HT-29 (cell line): ENCODE results near the gene ASAP3. TPM values are rescaled to one million over a fixed set of nuclear protein-coding genes. Genes with fewer than 3 reads are reported as not detected.

Experiments used
- DNase-seq: peaks from one replicate; pipeline ENCODE4 v3.0.0-alpha.2; 2015; ENCODE audit warnings: low spot score
- total RNA-seq: library from RNA; depleted of rRNA; stranded (reverse); fragments of >200 nt; shearing (Covaris generic); gene quantifications from 2 replicates; pipeline ENCODE4 v1.2.3, GENCODE V29; 2014; rRNA removed

Gene ASAP3
- 3.1 and 4.3 TPM in 2 replicates for total RNA-seq

DNA sequence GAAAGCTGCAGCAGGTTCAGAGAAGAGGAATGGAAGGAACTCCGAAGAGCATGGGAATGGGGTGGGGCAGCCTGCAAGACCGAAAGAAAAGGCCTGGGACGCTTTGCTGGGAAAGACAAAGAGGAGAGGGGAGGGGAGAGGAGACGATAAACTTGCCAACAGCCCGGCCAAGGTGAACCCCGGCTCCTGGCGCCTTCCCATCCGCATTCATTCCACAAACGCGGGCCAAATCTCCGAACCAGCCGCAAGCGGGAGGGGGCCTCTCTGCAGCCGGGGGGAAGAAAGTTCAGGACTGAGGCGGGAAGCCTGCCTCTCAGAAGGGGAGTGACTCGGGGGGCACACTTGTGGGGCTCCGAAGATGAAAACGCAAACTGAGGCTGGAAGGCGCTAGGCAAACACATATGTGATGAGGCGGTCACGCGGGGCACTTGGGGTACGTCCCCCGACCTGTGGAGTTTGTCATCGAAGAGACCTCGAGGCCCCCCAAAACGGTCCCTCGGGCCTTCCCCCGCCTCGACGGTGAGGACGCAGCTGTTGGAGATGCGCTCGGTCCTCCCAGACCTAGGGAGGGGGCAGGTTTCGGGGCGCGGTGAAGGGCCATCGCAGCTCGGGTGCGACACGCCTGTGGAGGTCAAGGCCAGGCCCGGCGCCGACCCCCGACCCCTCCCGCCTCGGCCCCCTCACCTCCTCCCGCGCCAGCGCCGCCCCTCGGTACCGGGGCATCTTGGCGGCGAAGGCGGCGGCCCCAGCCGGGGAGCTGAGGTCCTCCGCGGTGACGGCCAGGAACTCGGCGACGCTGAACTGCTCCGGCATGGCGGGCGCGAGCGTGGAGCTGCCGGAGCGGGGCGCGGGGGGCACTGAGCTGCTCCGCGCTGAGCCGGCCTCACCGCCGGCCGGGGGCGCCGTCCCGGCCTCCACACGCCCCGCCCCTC lies at the start of gene ASAP3:
Gene ASAP3 (minus strand): TSS at position 859 of the 932 bp plus-strand sequence. CDS start 46 bp downstream, at position 813.
- DNase-seq: no peak

DNA sequence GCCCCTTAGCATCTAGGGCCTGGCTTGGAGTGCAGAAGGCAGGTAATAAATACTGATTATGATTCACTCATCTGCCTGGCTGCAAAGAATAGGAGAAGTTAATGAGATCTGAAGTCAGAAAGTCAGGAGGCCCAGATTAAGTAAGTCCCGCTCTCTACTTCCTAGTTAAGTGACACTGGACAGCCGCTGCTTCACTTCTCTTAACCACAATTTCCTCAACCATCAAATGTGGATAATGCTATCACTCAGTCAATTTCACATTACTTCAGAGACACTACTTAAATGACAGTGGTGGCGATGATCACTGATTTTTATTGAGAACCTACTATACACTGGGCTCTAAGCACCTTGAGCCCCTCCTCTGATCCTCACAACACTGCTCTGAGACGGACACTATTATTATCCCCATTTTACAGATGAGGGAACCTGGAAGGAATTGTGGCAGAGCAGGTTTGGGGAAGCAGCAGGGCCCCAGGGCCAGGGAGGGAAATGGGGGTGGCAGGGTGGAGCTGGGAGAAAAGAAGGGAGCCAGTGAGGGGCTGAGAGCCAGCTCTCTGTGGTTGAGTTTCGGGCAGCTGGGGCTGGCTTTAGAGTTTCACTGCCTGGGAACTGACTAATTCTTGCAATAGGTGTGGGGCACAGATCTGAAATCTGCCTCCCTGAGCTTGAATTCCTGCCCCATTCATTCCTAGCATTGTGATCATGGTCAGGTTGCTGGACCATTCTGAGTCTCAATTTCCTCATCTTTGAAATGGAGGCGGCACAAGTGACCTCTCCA lies 49.5 kb upstream of the ASAP3 start:
- no peak for DNase-seq

DNA sequence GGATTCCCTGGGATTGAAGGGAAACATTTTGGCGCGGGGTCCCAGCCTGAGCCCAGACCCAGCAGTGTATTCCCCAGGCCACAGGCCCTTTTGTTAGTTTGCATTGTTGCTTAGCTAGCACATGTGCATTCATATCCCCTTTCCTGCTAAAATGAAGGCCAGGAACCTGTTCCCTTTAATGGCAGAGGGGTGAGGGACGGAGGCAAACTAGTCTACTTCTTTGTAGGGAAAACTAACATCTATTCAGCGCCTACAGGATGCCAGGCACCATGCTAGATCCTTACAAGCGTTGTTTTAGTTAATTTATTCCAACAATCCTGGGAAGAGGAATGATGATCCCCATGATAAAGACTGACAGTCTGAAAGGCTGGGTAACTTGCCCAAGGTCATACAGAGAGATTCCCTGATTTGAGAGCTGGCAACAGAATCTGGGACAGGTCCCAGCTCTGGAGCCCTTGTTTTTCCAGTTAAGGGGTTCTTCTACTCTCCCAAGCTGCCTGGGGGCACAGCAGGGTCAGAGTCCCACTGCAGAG lies 47.6 kb upstream of the ASAP3 start:
- no peak for DNase-seq

GRCh38 chr1:23530747-23531561 lies 47.0 kb upstream of the ASAP3 start, which contains the start of gene E2F2:
Gene E2F2 (minus strand): TSS chr1:23531233. CDS start chr1:23530793, 440 bp downstream.
- DNase-seq: peak; percentile 77

DNA sequence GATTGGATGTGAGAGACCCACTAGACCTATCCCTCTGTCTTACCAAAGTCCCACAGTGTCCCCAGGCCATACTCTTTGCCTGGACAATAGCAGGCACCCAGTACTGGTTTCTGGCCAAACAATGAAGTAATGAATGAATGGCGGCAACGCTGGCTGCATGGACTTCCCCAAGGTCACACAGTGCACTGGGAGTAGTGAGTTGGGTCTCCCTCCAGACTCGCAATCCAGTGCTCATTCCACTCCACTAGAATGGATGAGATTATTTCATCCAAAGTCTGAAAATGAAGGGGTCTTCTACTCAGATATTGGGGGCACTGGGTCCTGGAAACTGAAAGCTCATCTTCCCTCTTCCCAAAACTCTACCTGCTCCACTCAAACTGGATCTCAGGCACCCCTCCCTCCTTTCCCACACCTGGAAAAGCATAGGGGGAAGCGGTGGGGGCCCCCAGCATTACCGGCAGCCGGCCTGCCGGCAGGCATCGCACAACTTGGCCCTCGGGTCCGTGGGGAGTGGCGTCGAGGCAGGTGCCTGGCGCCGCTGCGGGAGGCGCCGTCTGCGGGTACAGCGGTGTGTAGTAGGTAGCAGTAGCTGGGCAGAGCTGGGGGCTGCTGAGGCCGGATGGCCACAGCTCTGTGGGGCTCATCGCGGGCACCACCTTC lies 46.2 kb upstream of the ASAP3 start:
- DNase-seq: no peak

DNA sequence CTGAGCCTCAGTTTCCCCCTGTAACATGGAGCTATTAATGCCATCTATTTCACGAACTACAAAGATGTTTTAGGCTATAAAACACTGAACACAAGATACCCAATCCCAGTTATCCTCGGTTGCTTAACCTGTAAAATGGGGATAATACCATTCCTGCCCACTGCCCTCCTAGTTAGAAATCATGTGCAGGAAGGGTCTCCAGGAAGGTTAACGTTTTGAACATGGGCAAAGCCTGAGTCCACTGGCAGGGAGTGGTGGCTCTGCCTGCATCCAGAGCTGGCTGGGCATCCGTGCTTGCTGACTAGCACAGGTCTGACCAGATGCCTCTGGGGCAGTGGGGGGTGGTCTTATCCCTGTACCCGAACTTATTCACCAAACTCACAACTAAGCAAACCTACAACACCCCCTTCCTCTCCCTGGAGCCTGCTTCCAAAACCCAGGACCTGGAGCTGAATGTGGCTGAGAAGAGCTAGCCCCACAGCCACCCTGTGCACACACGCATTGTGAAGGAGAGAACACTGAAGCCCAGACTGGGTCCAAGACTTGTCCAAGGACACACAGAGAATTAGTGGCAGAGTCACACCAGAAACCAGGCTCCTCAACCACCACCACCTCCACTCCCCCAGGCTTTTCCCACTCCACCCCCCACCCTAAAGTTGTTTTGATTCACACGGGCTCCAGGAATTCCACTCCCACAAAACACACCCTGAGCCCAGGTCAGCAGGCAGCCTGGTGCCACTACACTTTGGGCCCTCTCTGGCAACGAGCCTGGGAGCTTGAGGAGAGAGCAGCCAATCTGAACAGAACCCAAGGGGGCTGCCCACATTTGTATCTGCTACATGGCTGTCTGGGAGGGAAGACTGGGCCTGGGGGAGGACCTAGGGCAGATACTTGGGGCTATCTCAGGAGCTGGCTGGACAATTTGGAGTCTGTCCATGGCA lies 45.4 kb upstream of the ASAP3 start:
- no peak for DNase-seq

GRCh38 chr1:23528250-23528978 lies 44.4 kb upstream of the ASAP3 start:
- peak; percentile 85 for DNase-seq

- DNase-seq: no peak
These were observed 43.9 kb upstream of the ASAP3 start for GRCh38 chr1:23527900-23528249.

GRCh38 chr1:23527366-23527765 lies 43.4 kb upstream of the ASAP3 start:
- DNase-seq: no peak

DNA sequence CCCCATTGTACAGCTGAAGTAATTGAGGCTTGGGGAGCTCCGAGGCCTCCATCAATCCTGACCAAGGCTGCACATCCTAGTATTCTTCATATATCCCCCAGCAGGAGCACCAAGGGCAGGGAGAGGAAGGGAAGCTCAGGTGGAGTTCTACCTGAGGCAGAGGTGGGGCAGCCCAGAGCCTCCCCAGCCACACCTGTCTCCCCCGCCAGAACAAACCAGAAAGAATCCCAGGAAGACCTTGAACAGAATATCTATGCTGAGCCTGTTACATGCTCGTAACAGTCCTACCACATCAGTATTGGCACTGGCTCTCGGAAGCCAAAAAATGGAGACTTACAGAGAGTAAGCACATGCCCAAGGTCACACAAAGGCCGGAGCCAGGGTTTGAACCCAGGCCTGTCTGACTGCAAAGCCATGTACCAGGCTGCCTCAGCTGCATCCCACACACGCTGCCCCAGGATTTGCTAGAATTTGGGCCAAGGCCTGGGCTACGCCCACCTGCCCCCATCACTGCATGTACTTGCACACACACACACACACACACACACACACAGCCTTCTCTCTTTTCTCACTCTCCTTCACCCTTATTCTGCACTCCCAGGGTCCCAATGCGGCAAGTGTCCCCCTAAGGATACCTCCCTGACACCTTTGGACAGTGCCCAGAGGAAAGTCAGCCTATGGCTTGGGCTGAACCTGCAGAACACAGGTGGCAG lies 42.5 kb upstream of the ASAP3 start:
- DNase-seq: no peak

GRCh38 chr1:23525558-23526250 lies 41.7 kb upstream of the ASAP3 start:
- DNase-seq: no peak

- DNase-seq: peak; percentile 38
These were observed 40.9 kb upstream of the ASAP3 start for GRCh38 chr1:23524716-23525401.

GRCh38 chr1:23524163-23524562 lies 40.2 kb upstream of the ASAP3 start:
- DNase-seq: no peak

DNA sequence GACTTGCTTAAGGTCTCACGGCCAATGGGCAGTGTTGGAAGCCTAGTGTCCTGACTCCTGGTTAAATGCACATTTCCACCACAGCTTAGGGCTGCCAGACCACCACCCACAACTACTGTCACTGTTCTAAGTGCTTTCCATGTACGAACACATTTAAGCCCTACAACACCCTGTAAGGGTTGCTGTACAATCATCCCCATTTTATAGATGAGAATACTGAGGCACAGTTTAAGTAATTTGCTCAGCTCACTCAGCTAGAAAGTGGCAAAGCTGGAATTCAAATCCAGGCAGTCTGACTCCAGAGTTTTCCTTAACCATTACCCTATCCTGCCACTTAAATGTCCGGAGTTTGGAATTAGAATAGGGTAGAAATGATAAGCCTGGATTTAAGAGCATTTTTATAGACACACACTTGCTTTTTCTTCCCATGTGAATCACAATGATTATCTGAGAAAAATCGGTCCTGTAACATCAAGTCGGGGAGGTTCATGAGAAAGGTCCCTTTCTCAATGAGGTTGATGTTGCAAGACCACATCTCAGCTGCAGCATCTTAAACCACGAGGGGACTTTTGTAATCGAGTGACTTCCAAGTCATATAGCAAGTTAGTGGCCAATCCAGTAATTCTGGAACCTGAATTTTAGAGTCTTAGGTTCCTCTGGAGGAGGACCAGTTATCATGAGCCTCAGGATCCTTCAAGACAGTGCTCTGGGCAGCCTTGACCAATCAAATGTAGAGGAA lies 38.4 kb upstream of the ASAP3 start:
- DNase-seq: no peak

DNA sequence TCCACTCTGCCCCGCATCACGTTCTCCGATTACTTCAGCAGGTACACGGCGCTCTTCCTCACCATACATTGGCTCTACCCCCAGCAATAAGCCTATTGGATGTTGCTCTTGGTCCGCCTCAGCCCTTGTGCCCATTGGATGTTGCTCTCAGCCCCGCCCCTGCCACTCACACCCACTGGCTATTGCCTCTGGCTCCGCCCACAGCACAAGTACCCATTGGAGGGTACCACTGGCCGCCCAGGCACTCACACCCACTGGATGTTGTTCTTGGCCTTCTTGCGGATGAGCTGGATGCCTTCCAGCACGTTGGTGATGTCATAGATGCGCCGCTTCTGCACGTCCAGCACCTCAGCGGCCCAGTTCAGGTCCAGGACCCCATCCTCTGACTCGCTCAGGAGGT lies 37.6 kb upstream of the ASAP3 start:
- DNase-seq: no peak

- DNase-seq: no peak
These were observed 33.6 kb upstream of the ASAP3 start for GRCh38 chr1:23517581-23517980.
